ENCODE data around the gene TUBA8.
"Not testable (repeated sequence)": the region's sequence is repeated elsewhere in the genome, so short reads cannot be mapped to it uniquely, and the experiment has no call there.

The TUBA8 gene

GRCh38 chr22:18130699-18131429, 20.3 kb downstream of the TUBA8 start:
- in situ Hi-C loops (cut with HindIII; ENCODE audit: low pct_ligation_motif_present, low sequenced_read_pairs): no loop called here

GRCh38 chr22:18133452-18133851, 22.8 kb downstream of the TUBA8 start:
- no peak for TF ChIP-seq CTCF (IDR thresholded peaks at IDR 0.05; ENCODE audit: low read depth, low read length, missing control alignments)
- no peak overlapping the region for H3K27ac ChIP-seq
- no peak for DNase-seq
- no peaks in the 10 kb centered on the region for H3K36me3 ChIP-seq (replicated peaks)
- no peak overlapping the region for H3K4me3 ChIP-seq (ENCODE audit: low read depth, low read length)
- in situ Hi-C loops (cut with HindIII; ENCODE audit: low pct_ligation_motif_present, low sequenced_read_pairs): no loop called here
- H3K27me3 ChIP-seq (replicated peaks): no peaks in the 10 kb centered on the region

More at GRCh38 chr22:18130699-18131429, 20.3 kb downstream of the TUBA8 start:
- Histone ChIP-seq H3K36me3 (replicated peaks) (no peaks in the 10 kb centered on the region), H3K27ac (no peak overlapping the region), H3K27me3 (replicated peaks) (no peaks in the 10 kb centered on the region), H3K4me3 (ENCODE audit: low read depth, low read length) (no peak overlapping the region)
- no peak for DNase-seq
- TF ChIP-seq CTCF (IDR thresholded peaks at IDR 0.05; ENCODE audit: low read depth, low read length, missing control alignments): no peak

- Histone ChIP-seq H3K27me3 (replicated peaks) (no peaks in the 10 kb centered on the region), H3K36me3 (replicated peaks) (no peaks in the 10 kb centered on the region), H3K4me3 (ENCODE audit: low read depth, low read length) (no peak overlapping the region), H3K27ac (no peak overlapping the region)
- TF ChIP-seq CTCF (IDR thresholded peaks at IDR 0.05; ENCODE audit: low read depth, low read length, missing control alignments): no peak
- in situ Hi-C loops (cut with HindIII; ENCODE audit: low pct_ligation_motif_present, low sequenced_read_pairs): no loop called here
- DNase-seq: no peak
These were observed 26.1 kb downstream of the TUBA8 start for GRCh38 chr22:18136563-18137320.

- in situ Hi-C loops (cut with HindIII; ENCODE audit: low pct_ligation_motif_present, low sequenced_read_pairs); H3K36me3 ChIP-seq (replicated peaks); H3K27me3 ChIP-seq (replicated peaks); H3K4me3 ChIP-seq (ENCODE audit: low read depth, low read length); H3K27ac ChIP-seq; DNase-seq: not testable (repeated sequence)
These were observed 30.4 kb downstream of the TUBA8 start for GRCh38 chr22:18141004-18141403.

GRCh38 chr22:18144105-18144504, 33.5 kb downstream of the TUBA8 start:
- Histone ChIP-seq H3K36me3 (replicated peaks) (no peaks in the 10 kb centered on the region), H3K27ac (no peak overlapping the region), H3K4me3 (ENCODE audit: low read depth, low read length) (no peak overlapping the region), H3K27me3 (replicated peaks) (no peaks in the 10 kb centered on the region)
- DNase-seq: no peak
- no peak for TF ChIP-seq CTCF (IDR thresholded peaks at IDR 0.05; ENCODE audit: low read depth, low read length, missing control alignments)
- in situ Hi-C loops (cut with HindIII; ENCODE audit: low pct_ligation_motif_present, low sequenced_read_pairs): no loop called here

- TF ChIP-seq CTCF (IDR thresholded peaks at IDR 0.05; ENCODE audit: low read depth, low read length, missing control alignments): no peak
- no peak overlapping the region for H3K4me3 ChIP-seq (ENCODE audit: low read depth, low read length)
- no peaks in the 10 kb centered on the region for H3K36me3 ChIP-seq (replicated peaks)
- DNase-seq: no peak
- H3K27me3 ChIP-seq (replicated peaks): no peaks in the 10 kb centered on the region
- no peak overlapping the region for H3K27ac ChIP-seq
- in situ Hi-C loops (cut with HindIII; ENCODE audit: low pct_ligation_motif_present, low sequenced_read_pairs): no loop called here
These were observed 35.2 kb downstream of the TUBA8 start for GRCh38 chr22:18145676-18146388.

Measured in brain microvascular endothelial cell (primary cell).